Measurements from ENCODE around the gene ZNF74.

- no peak for TF ChIP-seq SIN3A (IDR thresholded peaks at IDR 0.05; ENCODE audit: borderline replicate concordance, insufficient read depth, low read length)
- TF ChIP-seq POLR2AphosphoS5 (IDR thresholded peaks at IDR 0.05; ENCODE audit: low read depth, low read length): no peak
- TF ChIP-seq TAF1 (IDR thresholded peaks at IDR 0.05; ENCODE audit: borderline replicate concordance, insufficient read depth, low read length): no peak
- no peak for TF ChIP-seq REST (IDR thresholded peaks at IDR 0.05; ENCODE audit: insufficient read depth in 1 of 2, low read depth in 2 of 2, low read length in 2 of 2)
- TF ChIP-seq FOXP2 (optimal IDR thresholded peaks at IDR 0.05; ENCODE audit: borderline replicate concordance, extremely low read depth, extremely low read length, insufficient read depth): no peak
Observed at GRCh38 chr22:20444325-20444724, 50.4 kb downstream of the ZNF74 start.

Measured in PFSK-1 (cell line).